ENCODE data around the gene SHB. TPM values are rescaled to one million over a fixed set of nuclear protein-coding genes. Genes with fewer than 3 reads are reported as not detected.

SHB gene
- total and polyA plus RNA-seq, 2 donors (not counting 1 experiment from before 2014, with no cell fraction given), result 9.9 to 13.9 TPM

GRCh38 chr9:38107405-38107804 is 38.4 kb upstream of the SHB start:
- no peak overlapping the region for H3K4me2 ChIP-seq (ENCODE audit: extremely low read depth, insufficient read depth, low read length)
- TF ChIP-seq EZH2 (IDR thresholded peaks at IDR 0.05; ENCODE audit: low read length, missing control alignments) (no peak), CTCF (conservative IDR thresholded peaks at IDR 0.05 in 1 of 2, IDR thresholded peaks at IDR 0.05 in 1 of 2; ENCODE audit: low read depth in 1 of 2, low read length in 2 of 2) (no peak)
- no peak overlapping the region for H3K9ac ChIP-seq (ENCODE audit: insufficient read depth, low read length)
- no peak overlapping the region for H3K27ac ChIP-seq (ENCODE audit: insufficient read depth, low read length)
- no peaks in the 10 kb centered on the region for H3K4me1 ChIP-seq (ENCODE audit: control insufficient read depth, extremely low read depth, insufficient read depth, low read length)
- DNase-seq (ENCODE audit: low read depth in 2 of 2), result no peak
- H3K79me2 ChIP-seq (ENCODE audit: control insufficient read depth, insufficient read depth, low read length), result no peaks in the 10 kb centered on the region
- no peaks in the 10 kb centered on the region for H3K9me3 ChIP-seq (ENCODE audit: control insufficient read depth, insufficient read depth, low read depth, low read length)
- no peaks in the 10 kb centered on the region for H3K36me3 ChIP-seq (ENCODE audit: control insufficient read depth, insufficient read depth, low read length)
- no peak overlapping the region for H3K4me3 ChIP-seq (replicated peaks in 1 of 4; ENCODE audit: control extremely low read depth in 1 of 4, insufficient read depth in 1 of 4, low read depth in 3 of 4, low read length in 4 of 4)
- no peak overlapping the region for H2AFZ ChIP-seq (ENCODE audit: low read length)
- peaks cover 10% of the 10 kb centered on the region for H3K27me3 ChIP-seq (ENCODE audit: control insufficient read depth, insufficient read depth, low read length)
- no peaks in the 10 kb centered on the region for H4K20me1 ChIP-seq (ENCODE audit: control insufficient read depth, extremely low read depth, insufficient read depth, low read length)

GRCh38 chr9:38106488-38106887 is 37.5 kb upstream of the SHB start:
- Histone ChIP-seq H3K27ac (ENCODE audit: insufficient read depth, low read length) (no peak overlapping the region), H3K9ac (ENCODE audit: insufficient read depth, low read length) (no peak overlapping the region), H2AFZ (ENCODE audit: low read length) (no peak overlapping the region), H3K9me3 (ENCODE audit: control insufficient read depth, insufficient read depth, low read depth, low read length) (no peaks in the 10 kb centered on the region), H3K4me2 (ENCODE audit: extremely low read depth, insufficient read depth, low read length) (no peak overlapping the region), H3K27me3 (ENCODE audit: control insufficient read depth, insufficient read depth, low read length) (peaks cover 10% of the 10 kb centered on the region), H3K36me3 (ENCODE audit: control insufficient read depth, insufficient read depth, low read length) (no peaks in the 10 kb centered on the region), H3K79me2 (ENCODE audit: control insufficient read depth, insufficient read depth, low read length) (no peaks in the 10 kb centered on the region), H3K4me3 (replicated peaks in 1 of 4; ENCODE audit: control extremely low read depth in 1 of 4, insufficient read depth in 1 of 4, low read depth in 3 of 4, low read length in 4 of 4) (no peak overlapping the region), H4K20me1 (ENCODE audit: control insufficient read depth, extremely low read depth, insufficient read depth, low read length) (no peaks in the 10 kb centered on the region), H3K4me1 (ENCODE audit: control insufficient read depth, extremely low read depth, insufficient read depth, low read length) (no peaks in the 10 kb centered on the region)
- TF ChIP-seq CTCF (conservative IDR thresholded peaks at IDR 0.05 in 1 of 2, IDR thresholded peaks at IDR 0.05 in 1 of 2; ENCODE audit: low read depth in 1 of 2, low read length in 2 of 2), result no peak
- no peak for TF ChIP-seq EZH2 (IDR thresholded peaks at IDR 0.05; ENCODE audit: low read length, missing control alignments)
- DNase-seq (ENCODE audit: low read depth in 2 of 2), result no peak

GRCh38 chr9:38103340-38103739 is 34.3 kb upstream of the SHB start:
- no peak overlapping the region for H3K4me2 ChIP-seq (ENCODE audit: extremely low read depth, insufficient read depth, low read length)
- peaks cover 4% of the 10 kb centered on the region for H3K27me3 ChIP-seq (ENCODE audit: control insufficient read depth, insufficient read depth, low read length)
- no peak overlapping the region for H3K9ac ChIP-seq (ENCODE audit: insufficient read depth, low read length)
- DNase-seq (ENCODE audit: low read depth in 2 of 2), result no peak
- no peaks in the 10 kb centered on the region for H3K36me3 ChIP-seq (ENCODE audit: control insufficient read depth, insufficient read depth, low read length)
- H3K27ac ChIP-seq (ENCODE audit: insufficient read depth, low read length), result no peak overlapping the region
- H3K79me2 ChIP-seq (ENCODE audit: control insufficient read depth, insufficient read depth, low read length), result no peaks in the 10 kb centered on the region
- H2AFZ ChIP-seq (ENCODE audit: low read length), result no peak overlapping the region
- no peak overlapping the region for H3K4me3 ChIP-seq (replicated peaks in 1 of 4; ENCODE audit: control extremely low read depth in 1 of 4, insufficient read depth in 1 of 4, low read depth in 3 of 4, low read length in 4 of 4)
- H3K9me3 ChIP-seq (ENCODE audit: control insufficient read depth, insufficient read depth, low read depth, low read length), result no peaks in the 10 kb centered on the region
- H3K4me1 ChIP-seq (ENCODE audit: control insufficient read depth, extremely low read depth, insufficient read depth, low read length), result no peaks in the 10 kb centered on the region
- no peaks in the 10 kb centered on the region for H4K20me1 ChIP-seq (ENCODE audit: control insufficient read depth, extremely low read depth, insufficient read depth, low read length)
- TF ChIP-seq CTCF (conservative IDR thresholded peaks at IDR 0.05 in 1 of 2, IDR thresholded peaks at IDR 0.05 in 1 of 2; ENCODE audit: low read depth in 1 of 2, low read length in 2 of 2) (no peak), EZH2 (IDR thresholded peaks at IDR 0.05; ENCODE audit: low read length, missing control alignments) (no peak)
